ENCODE results near the gene ZNF148.

- TF ChIP-seq EZH2 (optimal IDR thresholded peaks at IDR 0.05; ENCODE audit: low read depth, low read length) = no peak
- no peak for TF ChIP-seq CTCF (IDR thresholded peaks at IDR 0.05; ENCODE audit: low read length)
Measured at GRCh38 chr3:125375950-125376679, 990 bp upstream of the ZNF148 start.
